Dermis blood vessel endothelial cell (primary cell): ENCODE results near the gene LRRC53. TPM values are rescaled to one million over a fixed set of nuclear protein-coding genes. Genes with fewer than 3 reads are reported as not detected.
A peak's percentile ranks its signal among the peaks of the same experiment; 100 is the strongest.

Source experiments
- DNase-seq: peaks from one replicate; pipeline ENCODE4 v3.0.0; 2010
- total RNA-seq: library from RNA; depleted of rRNA; stranded (reverse); fragments of >200 nt; gene quantifications from 2 replicates; pipeline ENCODE4 v1.2.3, GENCODE V29; 2014

Gene LRRC53
- total RNA-seq, 1 donor from 2014 or later = not detected

DNA sequence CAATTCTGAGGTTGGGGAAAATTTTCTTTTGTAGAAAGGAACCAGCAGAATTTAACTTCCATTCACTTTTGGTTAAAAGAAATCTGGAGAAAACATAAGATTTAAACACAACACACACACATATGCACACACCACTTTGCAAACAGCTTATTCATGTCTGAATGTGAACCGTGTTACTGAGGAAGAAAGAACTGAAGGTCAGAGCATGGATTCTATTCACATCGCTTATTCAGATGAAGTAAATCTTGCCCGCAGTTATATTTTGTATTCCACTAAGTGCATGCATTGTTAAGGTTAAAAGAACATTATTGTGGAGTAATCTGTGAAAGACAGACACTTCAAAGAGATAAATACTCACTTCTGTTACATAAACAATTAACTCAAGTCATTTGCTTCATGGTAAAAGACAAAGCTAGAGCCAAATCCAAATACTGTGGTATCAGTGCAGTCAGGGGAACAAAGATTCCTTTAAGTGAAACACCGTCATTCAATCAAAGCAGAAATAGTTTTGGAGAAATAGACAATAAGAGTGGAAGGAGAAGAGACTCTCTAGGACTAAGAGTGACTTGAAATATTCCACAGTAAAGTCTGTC is 82.0 kb downstream of the LRRC53 start:
- DNase-seq = no peak

DNA sequence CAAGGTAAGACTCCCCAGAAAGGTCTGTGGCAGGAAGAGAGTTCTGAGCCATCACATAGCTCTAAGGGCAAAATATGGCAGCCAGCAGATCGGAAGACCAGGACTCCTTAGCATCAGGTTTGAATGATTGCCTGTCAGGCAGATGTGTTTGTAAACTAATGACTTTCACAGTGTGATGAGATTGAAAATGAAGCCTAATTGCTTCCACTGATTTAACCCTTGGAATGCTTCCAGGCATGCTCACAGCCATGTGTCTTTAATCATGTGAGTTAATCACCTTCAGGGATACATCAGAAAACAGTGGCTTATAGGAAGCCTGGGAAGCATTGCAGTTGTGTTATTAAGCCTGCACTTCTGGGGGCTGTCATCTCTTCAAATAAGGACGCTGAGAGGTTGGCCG is 82.8 kb downstream of the LRRC53 start:
- DNase-seq = no peak

DNA sequence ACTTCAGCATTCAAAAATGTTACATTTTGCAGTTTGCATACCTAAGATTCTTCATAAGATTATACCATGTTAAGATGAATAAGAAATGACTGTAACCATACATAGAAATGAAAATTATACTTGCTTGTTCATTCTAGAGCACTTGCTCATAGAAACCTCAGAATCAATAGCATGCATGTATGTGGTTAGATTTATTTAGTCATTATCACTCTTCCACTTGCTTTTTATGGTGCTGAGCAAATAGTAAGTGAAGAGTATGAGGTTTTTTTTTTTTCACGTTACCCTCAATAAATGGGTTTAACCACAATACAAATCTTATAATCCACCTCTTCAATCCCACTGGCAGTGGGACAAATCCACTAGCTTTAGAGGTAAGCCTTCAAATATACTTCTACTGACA is 84.7 kb downstream of the LRRC53 start:
- no peak for DNase-seq

DNA sequence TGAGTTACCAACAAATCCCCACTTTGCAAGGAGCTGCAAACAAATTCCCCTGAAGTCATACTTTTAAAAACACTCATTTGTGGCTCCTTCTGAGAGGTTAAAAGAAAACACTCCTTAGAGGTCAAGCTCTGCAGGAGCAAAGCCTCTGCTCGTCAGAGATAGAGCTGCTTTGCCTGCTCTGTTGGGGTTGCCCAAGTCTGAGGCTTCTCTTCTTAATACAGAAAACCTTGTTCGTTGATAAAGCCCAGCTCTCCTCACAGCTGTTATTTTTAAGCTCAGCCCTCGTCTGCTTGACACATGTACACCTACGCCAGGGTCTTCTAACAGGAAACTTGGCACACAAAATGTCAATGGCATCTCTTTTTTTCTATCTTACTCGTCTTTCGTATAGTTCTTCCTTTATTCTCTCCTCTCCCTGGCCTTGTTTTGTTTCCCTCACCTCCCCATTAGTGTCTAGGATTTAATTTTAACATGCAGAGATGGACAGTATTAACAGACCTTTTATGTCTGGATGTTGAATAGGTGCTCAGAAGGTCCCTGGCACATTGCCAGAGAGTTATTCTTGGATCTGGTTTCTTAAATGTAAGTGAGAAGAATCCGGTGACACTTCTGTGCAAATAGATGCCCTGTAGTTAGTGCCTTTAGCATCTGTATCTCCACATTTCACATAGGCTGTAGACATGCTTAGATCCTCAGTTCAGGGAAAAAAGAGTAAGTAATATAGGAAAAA is 86.0 kb downstream of the LRRC53 start:
- DNase-seq = peak; percentile 0

DNA sequence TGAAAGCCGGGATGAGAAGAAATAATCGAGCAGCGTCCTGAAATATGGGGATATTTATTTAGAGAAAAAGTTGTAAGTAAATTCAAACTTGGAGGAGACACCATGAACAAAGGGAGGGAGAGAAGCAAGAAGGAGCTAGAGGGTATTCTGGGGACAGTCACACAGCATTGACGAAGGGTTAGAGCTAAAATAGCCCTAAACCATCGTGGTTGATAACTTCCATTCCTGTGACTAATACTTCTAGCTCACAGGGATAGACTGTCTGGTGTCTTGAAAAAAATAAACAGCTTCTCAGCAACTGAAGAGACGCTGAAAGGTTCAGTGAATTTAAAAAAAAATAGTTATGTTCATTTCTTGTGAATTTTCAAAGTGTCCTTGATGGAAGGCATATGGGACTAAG is 86.7 kb downstream of the LRRC53 start:
- no peak for DNase-seq

DNA sequence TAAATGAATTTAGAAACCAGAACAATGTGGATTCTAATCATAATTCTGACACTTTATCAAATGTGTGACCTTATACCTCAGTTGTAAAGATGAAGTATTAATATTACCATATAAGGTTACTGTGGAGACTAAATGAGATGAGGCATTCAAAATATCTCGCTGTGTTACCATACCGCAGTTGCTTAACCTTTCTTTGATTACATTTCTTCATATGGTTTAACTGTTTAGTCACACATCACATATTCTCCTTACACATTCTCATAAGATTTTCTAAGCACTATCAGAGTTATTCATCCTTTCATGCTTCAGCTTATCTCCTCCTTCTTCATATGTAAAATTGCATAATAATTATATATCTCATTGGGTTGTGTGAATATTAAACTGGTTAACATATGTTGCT is 88.9 kb downstream of the LRRC53 start:
- DNase-seq = no peak

DNA sequence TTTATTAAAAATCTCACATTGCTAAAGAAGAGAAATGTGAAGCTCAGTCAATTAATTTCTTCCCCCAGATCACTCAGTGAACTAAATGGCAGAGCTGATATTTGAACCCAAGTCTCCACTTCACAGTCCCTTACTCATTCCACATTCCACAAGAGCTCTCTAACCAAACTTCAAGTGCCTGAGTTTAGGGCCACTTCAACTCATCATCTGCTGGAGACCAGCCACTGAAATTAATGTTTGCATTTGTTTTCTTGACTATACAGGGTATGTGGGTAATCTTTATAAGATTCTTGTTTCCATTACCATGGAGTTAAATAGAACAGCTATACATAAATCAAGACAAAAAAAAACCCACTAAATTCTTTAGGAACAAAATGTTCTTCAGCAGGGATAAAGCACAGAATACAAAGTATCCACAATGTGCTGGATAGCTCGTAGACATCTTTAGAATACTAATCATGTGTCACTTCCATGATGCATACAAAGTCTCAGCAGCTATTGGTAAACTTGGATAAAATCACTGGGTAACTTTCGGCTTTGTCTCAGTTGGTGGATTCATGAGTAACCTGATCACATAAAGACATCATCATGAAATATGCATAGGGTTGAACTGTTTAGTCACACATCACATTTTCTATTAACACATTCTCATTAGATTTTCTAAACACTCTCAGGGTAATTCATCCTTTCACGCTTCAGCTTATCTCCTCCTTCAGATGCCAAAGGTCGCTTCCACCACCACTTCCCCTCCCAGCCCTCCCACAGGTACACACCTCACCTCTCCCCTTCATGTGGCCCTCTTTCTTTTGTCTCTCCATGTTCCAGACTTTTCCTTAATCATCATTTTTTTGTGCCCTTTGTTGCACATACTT is 89.8 kb downstream of the LRRC53 start:
- no peak for DNase-seq

DNA sequence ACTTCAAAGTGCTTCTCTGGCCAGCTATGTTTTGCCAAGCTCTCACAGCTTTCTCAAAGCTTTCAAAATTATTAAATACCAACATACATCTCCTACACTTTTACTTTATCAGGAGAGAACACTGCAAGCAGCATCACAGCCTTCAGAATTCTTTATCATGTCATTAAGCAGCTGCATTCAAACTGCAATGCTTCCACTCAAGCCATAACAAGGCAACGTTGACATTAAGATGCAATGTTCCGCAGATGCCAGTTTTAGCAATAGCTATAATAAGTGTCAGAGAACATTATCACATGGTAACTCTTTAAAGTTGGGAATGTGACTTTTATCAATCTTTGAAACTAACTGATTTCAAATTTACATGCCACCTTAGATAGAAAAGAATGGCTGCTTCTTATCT is 91.9 kb downstream of the LRRC53 start:
- DNase-seq = no peak

Other genes with a start within 250 kb of the LRRC53 start
- under 0.01 TPM in 1 of 2 replicates, not detected in the other for gene ERICH3, start 161.2 kb upstream of the LRRC53 start, total RNA-seq
- 33.3 and 33.4 TPM in 2 replicates for gene CRYZ, start 220.4 kb upstream of the LRRC53 start, total RNA-seq
- 10.7 and 17.0 TPM in 2 replicates for gene TYW3, start 220.5 kb upstream of the LRRC53 start, total RNA-seq